T-cell (primary cell): ENCODE data around the gene LXN. TPM values are rescaled to one million over a fixed set of nuclear protein-coding genes. Genes with fewer than 3 reads are reported as not detected.
A peak's percentile ranks its signal among the peaks of the same experiment; 100 is the strongest.

Experiments
- ATAC-seq, 4 experiments: fragments of 200-7000 bp in 3 of 4; fragments of 150-1000 bp in 1 of 4; cut with Tn5 transposase; replicated peaks in 1 of 4; 1 replicate in 3 of 4; 2 replicates in 1 of 4; pipeline ENCODE4 v1.10.0; 2021; ENCODE audit warnings: moderate library complexity in 3 of 4, mild to moderate bottlenecking in 2 of 4, moderate number of reproducible peaks in 1 of 4
- CTCF ChIA-PET, 2 donors: fragments of 300-600 bp; sonication (Branson Sonifier 250); formaldehyde crosslinking; loops; one replicate each; lab custom pipeline; 2022; ENCODE audit warnings: antibody characterized with exemption in 2 of 2; lab: Charles Lee
- POLR2A ChIA-PET, 2 donors: fragments of 300-600 bp; sonication (Branson Sonifier 250); formaldehyde crosslinking; loops; one replicate each; lab custom pipeline; 2022; ENCODE audit warnings: antibody characterized with exemption in 2 of 2; lab: Charles Lee
- DNase-seq, 35 experiments: peaks; one replicate each; pipeline versions ENCODE4 v3.0.0 to v3.0.0-alpha.2; 2013 to 2023
- H3K27ac ChIP-seq: one replicate; pipeline ENCODE4 v1.5.1; 2013; ENCODE audit warnings: low read length
- H3K27me3 ChIP-seq, 2 experiments: replicated peaks in 1 of 2; 1 replicate in 1 of 2; 2 replicates in 1 of 2; pipeline versions ENCODE4 v1.6.1 to v1.7.0; 2013; ENCODE audit warnings: low read length in 1 of 2, mixed read lengths in 1 of 2; ENCODE audit not compliant: control insufficient read depth in 2 of 2, insufficient read depth in 2 of 2; ENCODE audit errors: extremely low read depth in 1 of 2
- H3K36me3 ChIP-seq, 2 donors: 1 replicate in 1 of 2; 2 replicates in 1 of 2; pipeline versions ENCODE4 v1.6.1 to v1.7.0; 2013; ENCODE audit warnings: low read length in 1 of 2; ENCODE audit not compliant: control insufficient read depth in 2 of 2, insufficient read depth in 1 of 2; ENCODE audit errors: extremely low read depth in 1 of 2
- H3K4me1 ChIP-seq, 2 experiments: 1 replicate in 1 of 2; 2 replicates in 1 of 2; pipeline versions ENCODE4 v1.6.1 to v1.7.0; 2013; ENCODE audit warnings: low read length in 2 of 2, mixed read lengths in 1 of 2; ENCODE audit not compliant: insufficient read depth in 2 of 2, control insufficient read depth in 1 of 2; ENCODE audit errors: extremely low read depth in 1 of 2
- H3K4me3 ChIP-seq, 2 donors: 1 replicate in 1 of 2; 2 replicates in 1 of 2; pipeline versions ENCODE4 v1.5.1 to v1.7.0; 2013; ENCODE audit warnings: mild to moderate bottlenecking in 2 of 2, low read length in 1 of 2, moderate library complexity in 1 of 2; ENCODE audit not compliant: control insufficient read depth in 1 of 2; ENCODE audit errors: extremely low read depth in 1 of 2
- H3K9me3 ChIP-seq: 2 replicates; pipeline ENCODE4 v1.7.0; 2013
- H3K27ac Mint-ChIP-seq, 2 donors: one replicate each; pipeline ENCODE4 v1.8.0; 2020 to 2021; ENCODE audit warnings: mild to moderate bottlenecking in 2 of 2, mixed read lengths in 2 of 2
- H3K27me3 Mint-ChIP-seq, 2 donors: one replicate each; pipeline ENCODE4 v1.8.0; 2021 to 2022; ENCODE audit warnings: mixed read lengths in 2 of 2
- H3K36me3 Mint-ChIP-seq: one replicate; pipeline ENCODE4 v1.8.0; 2021; ENCODE audit warnings: mixed read lengths
- H3K4me1 Mint-ChIP-seq, 3 donors: one replicate each; pipeline ENCODE4 v1.8.0; 2020 to 2022; ENCODE audit warnings: mixed read lengths in 3 of 3, mild to moderate bottlenecking in 1 of 3
- H3K4me3 Mint-ChIP-seq, 3 donors: one replicate each; pipeline ENCODE4 v1.8.0; 2020 to 2022; ENCODE audit warnings: mild to moderate bottlenecking in 3 of 3, mixed read lengths in 3 of 3, moderate library complexity in 3 of 3
- H3K9me3 Mint-ChIP-seq, 3 donors: one replicate each; pipeline ENCODE4 v1.8.0; 2020 to 2022; ENCODE audit warnings: mixed read lengths in 3 of 3
- WGBS: methylation state at CpG from one replicate; pipeline ENCODE4 v1.1.5; 2013; ENCODE audit warnings: missing lambda C conversion rate; ENCODE audit not compliant: insufficient coverage; 5-methylcytosine and 5-hydroxymethylcytosine counted together
- total RNA-seq, 35 experiments: library from RNA in 6 of 35; stranded (reverse) in 6 of 35; fragments of 120-200 nt in 1 of 35; gene quantifications; one replicate each; pipeline versions ENCODE4 v1.2.1 to v1.2.4 and lab custom pipeline; 2013 to 2026

LXN gene
- total RNA-seq, 5 donors from 2014 or later (not counting 1 experiment from before 2014, with no cell fraction given), result 2.5 to 6.7 (median 3.9) TPM

- POLR2A ChIA-PET, result no interaction called here
- ATAC-seq, result no peak
- peaks cover 42% of the 10 kb centered on the region for H3K36me3 Mint-ChIP-seq
Measured at GRCh38 chr3:158680861-158681260, 8.4 kb upstream of the LXN start.

GRCh38 chr3:158679547-158680000 is 7.1 kb upstream of the LXN start:
- Histone ChIP-seq H3K27ac (no peak overlapping the region), H3K4me1 (no peaks in the 10 kb centered on the region), H3K4me3 (no peak overlapping the region), H3K9me3 (no peaks in the 10 kb centered on the region), H3K36me3 (peaks cover 0 to 36% of the 10 kb centered on the region in 2 donors), H3K27me3 (no peaks in the 10 kb centered on the region)
- no peak overlapping the region for H3K4me3 Mint-ChIP-seq
- no peaks in the 10 kb centered on the region for H3K4me1 Mint-ChIP-seq
- ATAC-seq (no peak), DNase-seq (no peak)
- H3K27ac Mint-ChIP-seq, result no peak overlapping the region
- WGBS, result no CpG with 5 or more reads among the region's 1 CpG
- POLR2A ChIA-PET, result interaction anchor here in 1 of 2 donors (0.9 kb wide), 1 partner anchor 8 kb away, joined by 3 read pairs; no protein-coding TSS in a partner anchor
- H3K36me3 Mint-ChIP-seq, result peaks cover 36% of the 10 kb centered on the region
- H3K9me3 Mint-ChIP-seq, result no peaks in the 10 kb centered on the region
- H3K27me3 Mint-ChIP-seq, result no peaks in the 10 kb centered on the region
- CTCF ChIA-PET, result interaction anchor here (0.5 to 1.3 kb wide), 4 partner anchors 17 to 629 kb away, joined by 3 to 5 read pairs (median 4); no protein-coding TSS in a partner anchor

More at GRCh38 chr3:158680861-158681260, 8.4 kb upstream of the LXN start:
- H3K4me1 ChIP-seq, result no peaks in the 10 kb centered on the region
- H3K27me3 ChIP-seq, result no peaks in the 10 kb centered on the region
- no peaks in the 10 kb centered on the region for H3K9me3 ChIP-seq
- peaks cover 0 to 38% of the 10 kb centered on the region in 2 donors for H3K36me3 ChIP-seq
- Mint-ChIP-seq H3K4me3 (no peak overlapping the region), H3K9me3 (no peaks in the 10 kb centered on the region), H3K27ac (no peak overlapping the region), H3K4me1 (no peaks in the 10 kb centered on the region), H3K27me3 (no peaks in the 10 kb centered on the region)
- no peak overlapping the region for H3K4me3 ChIP-seq
- CTCF ChIA-PET, result no interaction called here
- DNase-seq, result no peak
- H3K27ac ChIP-seq, result no peak overlapping the region
- no CpG with 5 or more reads among the region's 2 CpGs for WGBS

GRCh38 chr3:158678687-158679086 is 6.2 kb upstream of the LXN start:
- Mint-ChIP-seq H3K27me3 (no peaks in the 10 kb centered on the region), H3K27ac (no peak overlapping the region), H3K4me3 (no peak overlapping the region), H3K4me1 (no peaks in the 10 kb centered on the region), H3K9me3 (no peaks in the 10 kb centered on the region), H3K36me3 (peaks cover 30% of the 10 kb centered on the region)
- Histone ChIP-seq H3K27ac (no peak overlapping the region), H3K9me3 (no peaks in the 10 kb centered on the region), H3K36me3 (peaks cover 0 to 32% of the 10 kb centered on the region in 2 donors), H3K27me3 (no peaks in the 10 kb centered on the region), H3K4me3 (no peak overlapping the region), H3K4me1 (no peaks in the 10 kb centered on the region)
- ATAC-seq, result no peak
- POLR2A ChIA-PET, result interaction anchor here in 1 of 2 donors (0.6 kb wide), 1 partner anchor 141 kb away, joined by 3 read pairs; no protein-coding TSS in a partner anchor
- no peak for DNase-seq
- WGBS, result no CpG with 5 or more reads among the region's 2 CpGs
- CTCF ChIA-PET, result interaction anchor here (1.0 to 1.3 kb wide), 4 partner anchors 16 to 50 kb away, joined by 3 to 5 read pairs (median 4); no protein-coding TSS in a partner anchor

GRCh38 chr3:158671821-158672214 is 630 bp downstream of the LXN start:
- CTCF ChIA-PET, result interaction anchor here (0.6 to 1.8 kb wide), 10 partner anchors 10 to 129 kb away, joined by 3 to 10 read pairs (median 4); partner anchors contain the start of genes GFM1 (in 1 of the 2) and MFSD1 (in 1 of the 2)
- peaks cover 12% of the 10 kb centered on the region for H3K36me3 Mint-ChIP-seq
- no peaks in the 10 kb centered on the region for H3K27me3 Mint-ChIP-seq
- ATAC-seq (no peak), DNase-seq (no peak)
- Histone ChIP-seq H3K27me3 (no peaks in the 10 kb centered on the region), H3K27ac (peak overlapping the region; percentile 47), H3K4me3 (peak overlapping the region; percentile 62 to 87), H3K4me1 (peaks cover 9 to 12% of the 10 kb centered on the region in 2 experiments), H3K9me3 (no peaks in the 10 kb centered on the region), H3K36me3 (peaks cover 0 to 21% of the 10 kb centered on the region in 2 donors)
- peak overlapping the region; percentile 92 to 95 (median 93) for H3K4me3 Mint-ChIP-seq
- H3K4me1 Mint-ChIP-seq, result peaks cover 27 to 34% (median 28%) of the 10 kb centered on the region in 3 donors
- POLR2A ChIA-PET, result no interaction called here
- H3K27ac Mint-ChIP-seq, result peak overlapping the region; percentile 85 to 91
- H3K9me3 Mint-ChIP-seq, result no peaks in the 10 kb centered on the region
- WGBS, result 17% methylated on average over 2 of the region's 6 CpGs

GRCh38 chr3:158668506-158668905 is 3.9 kb downstream of the LXN start:
- H3K4me3 Mint-ChIP-seq, result no peak overlapping the region
- Histone ChIP-seq H3K36me3 (peaks cover 9 to 48% of the 10 kb centered on the region in 2 donors), H3K4me3 (no peak overlapping the region), H3K4me1 (peaks cover 9 to 12% of the 10 kb centered on the region in 2 experiments), H3K27ac (no peak overlapping the region), H3K27me3 (no peaks in the 10 kb centered on the region), H3K9me3 (no peaks in the 10 kb centered on the region)
- CTCF ChIA-PET, result interaction anchor here in 1 of 2 donors (1.1 kb wide), 1 partner anchor 23 kb away, joined by 5 read pairs; no protein-coding TSS in a partner anchor
- H3K9me3 Mint-ChIP-seq, result no peaks in the 10 kb centered on the region
- H3K27ac Mint-ChIP-seq, result no peak overlapping the region
- no peak for ATAC-seq
- no peaks in the 10 kb centered on the region for H3K27me3 Mint-ChIP-seq
- H3K36me3 Mint-ChIP-seq, result peaks cover 38% of the 10 kb centered on the region
- POLR2A ChIA-PET, result interaction anchor here in 1 of 2 donors (1.2 kb wide), 1 partner anchor 20 kb away, joined by 3 read pairs; no protein-coding TSS in a partner anchor
- DNase-seq, result no peak
- peaks cover 27 to 36% (median 29%) of the 10 kb centered on the region in 3 donors for H3K4me1 Mint-ChIP-seq
- 100% methylated on average over 1 of the region's 2 CpGs for WGBS

- H3K36me3 Mint-ChIP-seq, result peaks cover 47% of the 10 kb centered on the region
- H3K27ac ChIP-seq, result no peak overlapping the region
- ChIA-PET CTCF (interaction anchor here in 1 of 2 donors (1.1 kb wide), 1 partner anchor 22 kb away, joined by 4 read pairs; the partner anchor contains the start of gene GFM1), POLR2A (no interaction called here)
- no peaks in the 10 kb centered on the region for H3K27me3 Mint-ChIP-seq
- H3K4me1 ChIP-seq, result peaks cover 0 to 5% of the 10 kb centered on the region in 2 experiments
- H3K27ac Mint-ChIP-seq, result no peak overlapping the region
- 93% methylated on average over 2 of the region's 3 CpGs for WGBS
- no peaks in the 10 kb centered on the region for H3K9me3 Mint-ChIP-seq
- no peaks in the 10 kb centered on the region for H3K27me3 ChIP-seq
- peaks cover 15 to 68% of the 10 kb centered on the region in 2 donors for H3K36me3 ChIP-seq
- ATAC-seq (no peak), DNase-seq (no peak)
- H3K4me1 Mint-ChIP-seq, result peaks cover 11 to 20% (median 12%) of the 10 kb centered on the region in 3 donors
- H3K4me3 Mint-ChIP-seq, result no peak overlapping the region
- no peaks in the 10 kb centered on the region for H3K9me3 ChIP-seq
- H3K4me3 ChIP-seq, result no peak overlapping the region
Measured at GRCh38 chr3:158666416-158666815, 6.0 kb downstream of the LXN start.
